Right lobe of liver (tissue), 4 donors: Measurements from ENCODE around the gene PSMD12.

Experiments used
- CTCF ChIP-seq, 4 donors: fragments of 200-600 bp in 3 of 4; fragments of 450-650 bp in 1 of 4; IDR thresholded peaks; one replicate each; pipeline versions ENCODE4 v1.5.1 to v1.8.0; 2016 to 2022; ENCODE audit warnings: antibody characterized with exemption in 4 of 4, mild to moderate bottlenecking in 2 of 4
- POLR2A ChIP-seq: fragments of 450-650 bp; IDR thresholded peaks from one replicate; pipeline ENCODE4 v1.6.1; 2017; ENCODE audit warnings: antibody characterized with exemption, mild to moderate bottlenecking
- donor health status: DM: no; HTN: no; CAD: no.
- donor health status: DM: no; HTN: no; CAD: no.
- donor health status: DM: no; HTN: yes; CAD: no.

GRCh38 chr17:67293251-67294203 is 72.8 kb downstream of the PSMD12 start:
- TF ChIP-seq CTCF (IDR thresholded peaks at IDR 0.05), result peak; percentile 74 to 92 (median 86)
- no peak for TF ChIP-seq POLR2A
